NB4 (cell line): ENCODE data around the gene SLC2A1.

ENCODE experiments used
- CTCF ChIP-seq: IDR thresholded peaks from one replicate; pipeline ENCODE4 v1.5.1; 2012; ENCODE audit warnings: low read depth, low read length
- MYC ChIP-seq: IDR thresholded peaks from 2 replicates; pipeline ENCODE4 v1.6.1; 2011; ENCODE audit warnings: low read depth, low read length
- POLR2A ChIP-seq: IDR thresholded peaks from 2 replicates; pipeline ENCODE4 v1.6.1; 2011; ENCODE audit warnings: mild to moderate bottlenecking; ENCODE audit not compliant: insufficient read length; ENCODE audit errors: extremely low read depth

GRCh38 chr1:42951588-42951987 lies 7.1 kb downstream of the SLC2A1 start:
- TF ChIP-seq CTCF = no peak
- no peak for TF ChIP-seq POLR2A
- no peak for TF ChIP-seq MYC
